ENCODE results near the gene ZNF205.
"Not testable (repeated sequence)": the region's sequence is repeated elsewhere in the genome, so short reads cannot be mapped to it uniquely, and the experiment has no call there.

ZNF205 gene

DNA sequence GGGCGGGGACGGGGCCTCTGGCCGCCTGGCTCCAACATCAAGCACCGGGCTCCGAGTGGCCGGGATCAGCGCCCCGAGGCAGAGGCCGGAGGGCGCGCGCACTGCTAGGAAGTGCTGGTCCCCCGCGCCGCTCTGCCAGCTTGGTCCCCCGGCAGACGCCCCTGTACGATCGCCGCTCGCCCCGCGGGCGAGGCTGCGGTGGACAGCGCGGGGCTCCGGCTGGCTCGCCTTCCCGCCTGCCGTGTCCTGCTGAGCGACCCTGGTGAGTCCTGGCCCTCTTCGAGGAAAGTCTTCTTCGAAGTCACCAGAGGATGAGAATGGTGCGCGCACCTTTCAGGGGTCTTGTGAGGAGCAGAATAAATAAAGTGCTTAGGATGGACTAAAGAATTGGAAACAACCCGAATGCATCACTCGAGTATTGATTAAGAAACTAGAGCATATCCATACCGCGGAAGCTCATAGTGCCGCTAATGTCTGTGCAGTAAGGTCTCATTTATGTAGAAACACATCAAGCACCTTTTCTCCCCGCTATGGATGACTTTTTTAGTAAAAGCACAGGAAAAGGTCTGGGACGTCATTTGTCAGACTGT, 22.8 kb downstream of the ZNF205 start:
- no peak for DNase-seq

DNA sequence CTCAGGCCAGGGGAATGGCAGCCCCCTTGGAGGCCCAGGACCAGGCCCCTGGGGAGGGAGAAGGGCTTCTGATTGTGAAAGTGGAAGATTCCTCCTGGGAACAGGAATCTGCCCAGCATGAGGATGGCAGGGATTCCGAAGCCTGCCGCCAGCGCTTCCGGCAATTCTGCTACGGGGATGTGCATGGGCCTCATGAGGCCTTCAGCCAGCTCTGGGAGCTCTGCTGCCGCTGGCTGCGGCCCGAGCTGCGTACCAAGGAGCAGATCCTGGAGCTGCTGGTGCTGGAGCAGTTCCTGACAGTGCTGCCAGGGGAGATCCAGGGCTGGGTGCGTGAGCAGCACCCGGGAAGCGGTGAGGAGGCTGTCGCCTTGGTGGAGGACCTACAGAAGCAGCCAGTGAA, 24.9 kb downstream of the ZNF205 start:
- DNase-seq, result no peak

DNA sequence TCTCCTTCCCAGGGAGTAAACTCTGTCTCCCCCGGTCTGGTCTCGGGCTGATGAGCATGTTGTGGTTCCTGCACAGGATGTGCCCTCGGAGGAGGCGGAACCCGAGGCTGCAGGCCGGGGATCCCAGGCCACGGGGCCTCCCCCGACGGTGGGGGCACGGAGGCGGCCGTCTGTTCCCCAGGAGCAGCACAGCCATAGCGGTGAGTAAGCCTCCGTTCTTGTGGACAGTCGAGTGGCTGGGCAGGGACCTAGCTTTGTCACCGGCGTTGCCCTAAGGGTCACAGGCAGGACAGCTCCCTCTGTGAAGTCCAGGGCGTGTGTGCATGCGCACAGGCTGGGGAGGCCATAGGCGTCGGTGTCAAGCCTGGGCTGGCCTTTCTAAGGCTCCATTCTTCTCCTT, 26.0 kb downstream of the ZNF205 start:
- no peak for DNase-seq

- DNase-seq, result no peak
These were observed 26.5 kb downstream of the ZNF205 start for GRCh38 chr16:3138823-3139426.

GRCh38 chr16:3139561-3139960, 27.2 kb downstream of the ZNF205 start:
- not testable (repeated sequence) for DNase-seq

GRCh38 chr16:3140603-3141427, 28.4 kb downstream of the ZNF205 start:
- no peak for DNase-seq

GRCh38 chr16:3141781-3142311, 29.5 kb downstream of the ZNF205 start:
- no peak for DNase-seq

DNA sequence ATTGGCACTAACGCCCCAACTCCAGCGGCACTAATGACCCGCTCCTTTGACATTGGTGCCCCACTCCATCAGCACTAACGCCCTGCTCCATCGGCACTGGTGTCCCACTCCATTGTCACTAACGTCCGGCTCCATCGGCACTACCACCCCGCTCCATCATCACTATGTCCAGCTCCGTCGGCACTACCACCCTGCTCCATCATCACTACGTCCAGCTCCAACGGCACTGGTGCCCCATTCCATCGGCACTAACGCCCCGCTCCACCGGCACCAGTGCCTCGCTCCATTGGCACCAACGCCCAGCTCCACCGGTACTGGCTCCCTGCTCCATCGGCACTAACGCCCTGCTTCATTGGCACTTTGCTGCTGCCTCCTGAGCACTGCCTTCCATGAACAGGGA, 29.9 kb downstream of the ZNF205 start:
- no peak for DNase-seq

DNA sequence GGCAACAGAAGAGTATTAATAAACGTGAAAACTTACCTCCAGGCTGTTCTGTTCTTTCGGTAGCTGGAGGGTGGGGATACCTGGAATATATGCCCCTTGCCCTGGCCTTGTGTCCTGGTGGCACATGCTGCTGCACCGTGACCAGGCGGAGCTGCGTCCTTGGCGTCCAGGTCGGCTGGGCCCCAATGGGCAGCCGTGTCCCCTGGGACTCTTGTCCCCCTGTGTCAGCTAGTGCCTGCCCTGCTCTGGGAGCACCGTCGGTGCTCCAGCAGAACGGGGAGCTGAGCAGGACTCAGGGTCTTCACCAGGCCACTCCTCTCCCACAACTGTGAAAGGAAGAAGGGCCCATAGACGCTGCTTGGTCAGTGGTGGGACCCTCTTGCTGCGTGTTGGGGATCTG, 30.4 kb downstream of the ZNF205 start:
- no peak for DNase-seq

DNA sequence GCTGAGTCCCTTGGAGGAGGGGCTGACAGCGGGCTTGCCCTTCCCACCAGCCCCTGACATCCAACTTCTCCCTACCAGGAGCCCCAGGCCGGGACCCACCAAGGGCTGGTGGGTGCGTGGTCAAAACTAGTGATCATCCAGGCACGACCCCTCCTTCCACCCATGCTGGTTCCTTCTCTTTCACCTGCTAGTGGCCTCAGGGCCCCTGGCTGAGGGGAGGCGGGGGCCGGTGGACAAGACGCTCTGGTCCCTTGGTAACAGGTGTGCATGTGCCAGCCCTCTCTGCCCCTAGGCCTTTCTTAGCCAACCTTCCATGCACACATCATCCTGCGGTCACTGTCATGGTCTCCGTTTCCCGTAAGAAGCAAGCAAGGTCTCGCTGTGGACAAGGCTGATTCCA, 30.8 kb downstream of the ZNF205 start:
- no peak for DNase-seq

DNA sequence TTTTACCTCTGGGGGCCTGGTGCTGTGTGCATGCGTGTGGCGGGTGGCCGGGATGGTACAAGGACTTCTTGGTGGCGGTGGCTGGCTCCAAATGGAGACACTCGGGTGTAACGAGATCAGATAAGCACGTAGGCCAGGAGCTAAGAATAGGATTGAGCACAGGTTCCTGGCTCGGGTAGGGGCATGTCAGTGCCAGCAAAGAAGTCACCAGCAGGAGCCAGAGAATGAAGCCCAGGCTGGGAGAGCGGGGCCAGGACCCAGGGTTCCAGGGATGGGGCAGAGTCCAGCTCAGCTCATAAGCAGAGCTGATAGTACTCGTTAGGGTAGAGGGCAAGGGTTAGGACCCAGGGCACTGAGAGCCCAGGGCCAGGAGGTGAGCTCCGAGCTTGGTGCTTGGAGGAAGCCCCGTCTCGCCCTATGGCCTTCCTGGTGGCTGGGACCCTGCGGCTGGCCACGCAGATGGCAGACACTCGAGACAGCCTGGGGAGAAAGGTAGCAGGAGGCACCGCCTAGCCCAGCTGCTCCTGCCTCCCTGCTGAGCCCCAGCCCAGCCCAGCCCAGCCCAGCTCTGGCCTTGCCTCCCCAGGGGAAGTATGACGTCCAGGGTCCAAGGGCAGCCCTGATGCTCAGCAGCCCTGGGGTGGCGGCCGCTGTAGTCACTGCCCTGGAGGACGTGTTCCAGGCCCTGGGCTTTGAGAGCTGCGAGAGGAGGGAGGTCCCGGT, 31.4 kb downstream of the ZNF205 start:
- no peak for DNase-seq

GRCh38 chr16:3144321-3144983, 32.1 kb downstream of the ZNF205 start:
- DNase-seq, result no peak

- DNase-seq, result no peak
These were observed 32.8 kb downstream of the ZNF205 start for GRCh38 chr16:3145151-3145550.

DNA sequence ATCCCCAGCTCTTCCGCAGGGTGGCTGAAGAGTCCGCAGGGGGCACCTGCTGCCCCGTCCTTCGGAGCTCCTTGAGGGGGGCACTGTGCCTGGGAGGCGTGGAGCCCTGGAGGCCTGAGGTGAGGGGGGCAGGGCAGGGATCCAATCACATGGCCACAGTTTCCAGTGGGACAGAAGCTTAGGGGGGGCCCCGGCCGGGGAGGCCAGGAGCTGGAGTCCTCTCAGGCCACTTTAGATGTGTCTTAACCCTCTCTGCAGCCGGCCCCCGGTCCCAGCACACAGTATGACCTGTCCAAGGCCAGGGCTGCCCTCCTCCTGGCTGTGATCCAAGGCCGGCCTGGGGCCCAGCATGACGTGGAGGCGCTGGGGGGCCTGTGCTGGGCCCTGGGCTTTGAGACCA, 33.3 kb downstream of the ZNF205 start:
- DNase-seq, result no peak

- no peak for DNase-seq
These were observed 34.8 kb downstream of the ZNF205 start for GRCh38 chr16:3147046-3147756.

DNA sequence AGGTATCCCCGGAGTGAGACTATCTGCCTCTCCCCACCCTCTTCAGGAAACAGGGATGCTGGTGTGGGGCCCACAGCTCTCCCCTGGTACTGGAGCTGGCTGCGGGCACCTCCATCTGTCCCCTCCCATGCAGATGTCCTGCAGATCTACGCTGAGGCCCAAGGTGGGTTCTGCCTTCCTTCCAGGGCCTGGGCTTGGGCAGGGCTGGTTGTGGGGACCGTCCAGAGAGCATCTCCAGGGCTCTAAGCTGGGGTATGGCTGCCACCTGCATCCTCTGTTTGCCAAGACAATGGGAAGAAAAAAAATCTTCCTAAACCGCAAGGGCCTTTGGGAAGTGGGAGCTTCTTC, 35.3 kb downstream of the ZNF205 start:
- DNase-seq, result no peak

GRCh38 chr16:3148256-3149192, 36.1 kb downstream of the ZNF205 start:
- DNase-seq, result no peak

DNA sequence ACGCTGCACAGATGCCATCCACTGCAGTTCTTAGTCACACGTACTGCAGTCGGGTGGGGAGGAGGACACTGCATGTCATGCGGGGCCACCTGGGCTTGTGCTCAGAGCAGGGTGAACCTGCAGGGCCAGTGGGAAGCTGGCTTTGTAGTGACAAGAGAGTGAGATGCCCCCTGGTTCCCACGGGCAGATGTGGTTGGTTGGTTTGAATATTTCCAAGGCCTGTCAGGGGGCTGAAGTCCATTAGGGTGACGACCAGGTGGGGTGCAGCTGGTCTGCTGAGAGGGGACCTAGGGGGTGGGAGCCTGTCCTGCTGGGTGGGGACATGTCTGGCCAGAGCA, 36.8 kb downstream of the ZNF205 start:
- DNase-seq, result no peak

GRCh38 chr16:3149630-3150345, 37.4 kb downstream of the ZNF205 start:
- peak in 1 of 2 experiments; percentile 33 for DNase-seq
